NCI-H345 (cell line): Measurements from ENCODE around the gene CUTA.

Experiments used
- DNase-seq: peaks from one replicate; lab custom pipeline; 2025; lab: John Stamatoyannopoulos, UW

Gene CUTA

DNA sequence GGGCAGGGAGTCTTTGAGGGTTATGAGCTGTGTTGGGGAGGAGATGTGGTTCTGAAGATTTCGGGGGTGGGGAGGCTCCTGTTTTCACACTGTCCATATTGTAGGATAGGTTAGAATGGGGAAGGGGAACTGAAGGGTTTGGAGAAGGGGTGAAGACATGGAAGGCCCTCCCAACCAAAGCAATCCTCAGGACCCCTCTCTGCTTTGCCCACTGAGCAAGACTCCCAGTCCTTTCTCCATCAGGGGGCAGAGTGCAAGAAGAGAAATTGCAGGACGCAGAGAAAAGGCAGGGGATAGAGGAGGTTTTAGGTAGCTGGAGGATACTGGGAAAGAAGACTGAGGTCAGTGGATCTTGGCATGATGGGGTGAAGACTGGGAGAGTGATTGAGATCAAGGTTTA, 5.9 kb upstream of the CUTA start:
- no peak for DNase-seq

DNA sequence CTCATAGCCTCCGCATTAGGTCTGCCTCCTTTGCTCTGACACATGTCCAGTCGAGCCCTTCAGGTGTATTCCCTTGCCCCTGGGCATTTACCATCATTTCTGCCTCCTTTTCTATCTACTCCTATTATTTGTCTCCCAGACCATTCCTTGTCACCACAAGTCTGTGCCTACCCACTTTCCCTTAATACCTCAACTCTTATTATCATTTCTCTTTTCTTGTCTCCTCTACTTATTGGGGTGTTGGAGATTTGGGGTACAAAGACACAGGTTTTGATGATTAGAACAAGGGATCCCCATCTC, 3.4 kb upstream of the CUTA start:
- no peak for DNase-seq

- no peak for DNase-seq
Observed at GRCh38 chr6:33420491-33421343, 2.8 kb upstream of the CUTA start.

DNA sequence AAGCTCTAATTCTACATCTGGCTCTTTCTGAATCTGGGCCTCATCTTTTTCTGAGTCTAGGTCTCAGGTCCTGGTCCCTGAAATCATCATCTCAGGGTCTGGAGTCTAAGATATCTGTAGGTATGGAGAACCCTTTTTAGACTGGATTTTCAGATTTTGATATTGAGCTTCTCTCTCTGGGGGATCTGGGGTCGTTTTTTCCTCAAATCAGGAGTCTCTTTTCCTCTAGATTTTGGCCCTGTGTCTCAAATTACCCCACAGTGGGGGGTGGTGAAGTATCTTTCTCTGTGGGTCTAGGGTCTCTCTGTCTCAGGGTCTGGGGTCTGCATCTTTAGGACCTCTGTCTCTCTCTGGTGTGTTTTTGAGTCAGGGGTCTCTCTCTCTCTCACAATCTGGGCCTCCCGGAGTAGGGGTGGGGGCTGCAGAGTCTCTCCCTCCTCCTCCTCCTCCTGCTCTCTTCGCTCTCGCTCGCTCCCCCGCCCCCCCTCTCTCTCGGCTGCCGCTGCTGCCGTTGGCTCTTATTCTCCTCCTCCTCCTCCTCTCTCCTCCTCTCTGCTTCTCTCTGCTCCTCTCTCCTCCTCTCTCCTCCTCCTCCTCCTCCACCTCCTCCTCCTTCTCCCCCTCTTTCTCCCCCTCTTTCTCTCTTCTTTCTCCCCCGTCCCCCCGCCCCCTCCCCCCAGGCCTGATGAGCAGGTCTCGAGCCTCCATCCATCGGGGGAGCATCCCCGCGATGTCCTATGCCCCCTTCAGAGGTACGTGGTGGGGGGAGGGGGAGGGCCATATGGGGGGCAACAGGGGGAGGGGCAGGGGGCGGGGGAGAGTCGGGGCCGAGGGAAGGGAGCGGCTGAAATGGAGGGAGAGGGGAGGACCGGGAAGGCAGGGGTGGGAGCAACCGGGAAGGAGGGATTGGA, 1.9 kb upstream of the CUTA start, which contains the start of gene SYNGAP1:
TSS of gene SYNGAP1 (plus strand) at position 486 of the 911 bp plus-strand sequence. CDS start at position 686, 200 bp downstream.
- DNase-seq: no peak

DNA sequence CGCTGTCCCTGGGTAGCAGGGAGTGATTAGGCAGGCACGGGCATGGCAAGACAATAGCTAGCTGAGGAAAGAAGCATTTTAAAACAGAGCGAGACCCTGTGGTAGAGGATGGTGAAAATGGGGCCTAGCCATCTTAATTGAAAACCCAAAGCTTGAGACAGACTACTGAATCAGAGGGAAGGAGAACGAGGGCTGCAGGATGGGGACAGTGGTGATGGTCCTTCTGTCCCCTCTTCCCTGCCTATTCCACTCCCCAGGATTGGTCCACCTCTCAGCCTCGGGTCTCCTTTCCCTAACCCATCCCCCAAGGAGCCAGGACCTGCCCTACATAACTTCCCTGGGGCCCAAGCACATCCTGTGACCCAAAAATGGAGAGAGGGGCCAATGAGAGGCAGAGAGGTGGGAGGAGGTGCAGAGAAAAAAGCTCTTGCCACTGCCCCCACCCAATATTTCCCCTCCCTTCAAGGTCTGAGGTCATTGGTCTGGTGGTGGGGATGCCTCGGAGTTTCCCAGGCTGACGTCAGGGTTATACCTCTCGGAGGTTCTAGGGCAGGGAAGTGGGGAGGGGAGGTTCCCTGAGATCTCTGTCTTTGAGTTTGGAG, 884 bp upstream of the CUTA start:
- DNase-seq: no peak

- DNase-seq: no peak
Observed at GRCh38 chr6:33417128-33417902, 592 bp downstream of the CUTA start.

GRCh38 chr6:33416386-33417127, 1.4 kb downstream of the CUTA start:
- DNase-seq: no peak

GRCh38 chr6:33415831-33416230, 2.1 kb downstream of the CUTA start:
- DNase-seq: no peak

- DNase-seq: no peak
Observed at GRCh38 chr6:33414592-33415271, 3.2 kb downstream of the CUTA start.

DNA sequence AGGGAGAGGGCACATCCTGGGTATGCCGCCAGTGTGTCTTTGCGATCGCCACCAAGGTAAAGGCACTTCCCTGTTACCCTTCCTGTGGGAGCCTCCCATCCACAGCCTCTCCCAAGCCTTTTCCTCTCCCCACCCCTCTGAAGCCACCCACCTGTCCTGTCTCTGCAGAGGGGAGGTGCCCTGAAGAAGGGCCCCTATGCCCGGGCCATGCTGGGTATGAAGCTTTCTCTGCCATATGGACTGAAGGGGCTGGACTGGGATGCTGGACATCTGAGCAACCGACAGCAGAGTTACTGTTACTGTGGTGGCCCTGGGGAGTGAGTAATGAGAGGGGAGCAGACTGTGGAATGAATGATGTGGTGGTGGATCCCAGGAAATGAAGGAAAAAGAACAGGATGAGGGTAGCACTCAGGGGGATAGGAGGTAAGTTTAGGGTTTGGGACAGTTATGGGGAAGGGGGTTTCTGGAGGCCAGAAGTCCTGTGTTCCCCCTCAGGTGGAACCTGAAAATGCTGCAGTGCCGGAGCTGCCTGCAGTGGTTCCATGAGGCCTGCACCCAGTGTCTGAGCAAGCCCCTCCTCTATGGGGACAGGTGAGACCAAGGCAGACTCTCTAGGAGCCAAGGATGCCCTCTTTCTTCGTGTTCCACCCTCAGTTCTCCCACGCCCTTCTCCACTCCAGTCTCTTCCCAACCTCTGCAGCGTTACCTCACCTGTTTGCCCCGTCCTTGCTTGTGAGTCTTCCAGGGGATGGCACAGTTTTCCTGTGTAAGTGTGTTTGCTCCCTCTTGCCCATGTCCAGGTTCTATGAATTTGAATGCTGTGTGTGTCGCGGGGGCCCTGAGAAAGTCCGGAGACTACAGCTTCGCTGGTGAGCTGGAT, 4.4 kb downstream of the CUTA start:
- no peak for DNase-seq

DNA sequence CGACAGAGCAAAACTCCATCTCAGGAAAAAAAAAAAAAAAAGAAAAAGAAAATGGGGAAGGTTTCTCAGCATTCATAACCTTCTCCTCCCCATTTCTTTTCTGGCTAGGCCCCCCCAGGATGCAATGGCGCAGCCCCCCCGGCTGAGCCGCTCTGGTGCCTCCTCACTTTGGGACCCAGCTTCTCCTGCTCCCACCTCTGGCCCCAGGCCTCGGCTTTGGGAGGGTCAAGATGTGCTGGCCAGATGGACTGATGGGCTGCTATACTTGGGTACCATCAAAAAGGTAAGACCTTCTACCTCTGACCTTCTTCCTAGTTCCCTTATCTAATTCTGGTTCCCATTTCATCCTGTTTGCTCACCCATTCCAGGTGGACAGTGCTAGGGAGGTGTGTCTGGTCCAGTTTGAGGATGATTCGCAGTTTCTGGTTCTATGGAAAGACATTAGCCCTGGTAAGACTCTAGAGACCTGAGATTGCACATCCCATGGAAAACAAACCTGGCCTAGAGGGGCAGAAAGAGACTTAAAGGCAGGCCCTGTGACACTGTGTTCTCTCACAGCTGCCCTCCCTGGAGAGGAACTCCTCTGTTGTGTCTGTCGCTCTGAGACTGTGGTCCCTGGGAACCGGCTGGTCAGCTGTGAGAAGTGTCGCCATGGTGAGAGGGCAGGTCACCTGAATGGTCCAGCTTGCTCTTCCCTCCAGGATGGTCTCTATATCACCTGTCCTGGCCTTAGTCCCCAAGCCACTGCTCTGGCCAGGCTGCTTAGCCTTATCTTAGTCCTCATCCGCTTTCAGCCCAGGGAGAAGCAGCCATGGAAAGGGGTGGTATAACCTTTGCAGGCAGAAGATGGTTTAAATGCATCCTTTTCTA, 5.5 kb downstream of the CUTA start:
- DNase-seq: no peak

DNA sequence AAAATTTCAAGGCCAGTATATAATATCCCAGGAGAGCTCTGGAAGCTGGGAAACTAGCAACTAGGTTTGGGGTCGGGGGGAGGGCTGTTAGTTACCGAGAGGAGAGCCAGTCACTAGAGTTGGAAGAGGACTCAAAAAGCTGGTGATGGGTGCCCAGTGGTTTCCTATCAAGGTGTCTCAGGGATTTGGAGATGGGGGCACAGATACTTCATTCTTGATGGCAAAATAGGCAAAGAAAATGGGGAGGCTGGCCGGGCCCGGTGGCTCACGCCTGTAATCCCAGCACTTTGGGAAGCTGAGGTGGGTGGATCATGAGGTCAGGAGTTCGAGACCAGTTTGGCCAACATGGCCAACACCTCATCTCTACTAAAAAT, 6.3 kb downstream of the CUTA start:
- DNase-seq: no peak

DNA sequence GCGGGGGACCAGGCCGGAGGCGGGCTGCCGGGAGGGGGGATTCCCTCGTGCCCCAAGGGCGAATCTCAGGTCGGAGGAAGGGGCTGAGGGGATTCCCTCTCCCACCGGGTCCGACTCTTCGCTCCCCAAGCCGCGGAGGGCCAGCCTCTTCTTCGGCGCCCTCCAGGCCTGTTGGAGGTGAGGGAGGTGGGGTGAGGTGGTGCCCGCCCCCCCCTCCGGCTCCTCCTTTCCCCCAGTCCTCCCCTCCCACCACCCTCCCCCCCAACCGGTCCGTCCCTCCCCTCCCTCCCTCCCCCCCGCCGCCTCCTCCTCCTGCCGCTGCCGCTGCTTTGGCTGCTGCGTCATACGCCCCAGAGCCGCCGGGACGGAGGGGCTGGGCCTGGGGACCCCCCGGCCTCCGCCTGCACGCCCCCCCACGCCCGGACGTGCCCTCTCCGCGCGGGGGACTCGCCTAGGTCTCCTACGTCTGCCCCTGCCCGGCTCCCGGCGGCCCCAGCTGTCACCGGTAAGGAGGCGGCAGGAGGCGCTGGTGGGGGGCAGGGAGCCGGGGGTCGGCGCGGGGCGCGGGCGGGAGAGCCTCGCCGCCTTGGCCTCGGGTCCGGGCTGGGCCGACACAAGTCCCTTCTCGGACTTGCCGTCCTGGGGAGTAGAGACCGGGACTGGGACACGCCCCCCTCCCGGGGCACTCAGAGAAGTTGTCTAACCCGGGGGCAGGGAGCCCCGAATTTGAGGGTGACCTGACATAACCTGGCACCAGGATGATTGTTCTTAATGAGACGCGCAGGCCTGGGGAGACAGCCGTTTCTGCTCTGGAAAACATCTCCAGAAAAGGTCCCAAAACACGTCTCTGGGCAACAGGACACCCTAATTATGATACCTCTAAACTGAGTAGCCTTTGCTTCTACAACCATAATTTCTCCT, 6.9 kb downstream of the CUTA start, which contains the start of gene PHF1:
TSS of gene PHF1 (plus strand) at position 304 of the 921 bp plus-strand sequence. CDS start 1,250 bp downstream, outside the sequence.
- no peak for DNase-seq

- DNase-seq: peak; percentile 98
Observed at GRCh38 chr6:33410050-33410710, 7.7 kb downstream of the CUTA start.

DNA sequence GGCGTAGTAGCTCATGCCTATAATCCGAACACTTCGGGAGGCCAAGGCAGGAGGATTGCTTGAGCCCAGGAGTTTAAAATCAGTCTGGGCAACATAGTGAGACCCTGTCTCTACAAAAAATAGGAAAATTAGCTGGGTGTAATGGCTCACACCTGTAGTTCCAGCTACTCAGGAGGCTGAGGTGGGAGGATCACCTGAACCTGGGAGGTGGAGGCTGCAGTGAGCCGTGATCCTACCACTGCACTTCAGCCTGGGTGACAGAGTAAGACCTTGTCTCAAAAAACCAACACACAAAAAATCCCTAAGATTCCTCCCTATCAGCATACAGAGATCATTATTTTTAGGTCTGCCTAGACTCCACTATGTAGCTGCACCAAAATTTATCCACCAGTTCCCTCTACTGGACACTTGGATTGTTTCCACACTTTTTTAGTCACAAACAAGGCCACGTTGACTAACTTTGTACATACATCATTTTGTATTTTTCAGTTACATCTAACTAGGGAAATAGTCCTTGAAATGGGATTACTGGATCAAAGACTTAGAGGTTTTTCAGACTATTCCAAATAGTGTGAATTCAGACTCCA, 10.7 kb downstream of the CUTA start:
- no peak for DNase-seq

GRCh38 chr6:33406126-33406525, 11.8 kb downstream of the CUTA start:
- DNase-seq: no peak
